K562 (cell line): ENCODE measurements around the gene HEPHL1. TPM values are rescaled to one million over a fixed set of nuclear protein-coding genes. Genes with fewer than 3 reads are reported as not detected.

Experiments used
- NFE2L1 ChIP-seq: fragments of 450-650 bp; IDR thresholded peaks from 2 replicates; pipeline ENCODE4 v1.6.1; 2016; ENCODE audit warnings: missing genetic modification characterization, low read depth, mild to moderate bottlenecking, missing compliant biosample characterization, moderate library complexity, borderline replicate concordance
- NFRKB ChIP-seq: fragments of 450-650 bp; IDR thresholded peaks from 2 replicates; pipeline ENCODE4 v1.6.1; 2016; ENCODE audit warnings: low read depth
- TAL1 ChIP-seq: fragments of 450-650 bp; IDR thresholded peaks from 2 replicates; pipeline ENCODE4 v1.6.1; 2016; ENCODE audit warnings: mild to moderate bottlenecking
- TEAD2 ChIP-seq: fragments of 450-650 bp; IDR thresholded peaks from 2 replicates; pipeline ENCODE4 v1.6.1; 2016; ENCODE audit warnings: missing genetic modification characterization, control low read depth, missing compliant biosample characterization
- TEAD4 ChIP-seq, 2 experiments: sonication (generic) in 1 of 2; formaldehyde crosslinking in 1 of 2; IDR thresholded peaks; 2 replicates each; pipeline versions ENCODE4 v1.6.1 to v1.8.0; 2012 to 2022; ENCODE audit warnings: borderline replicate concordance in 1 of 2, inconsistent platforms in 1 of 2, low read length in 1 of 2, mild to moderate bottlenecking in 1 of 2, missing genetic modification reagents in 1 of 2
- U2AF2 ChIP-seq: fragments of 200-400 bp; formaldehyde crosslinking; optimal IDR thresholded peaks from 2 replicates; pipeline ENCODE3; 2017; ENCODE audit warnings: low read depth, mild to moderate bottlenecking, low read length
- ZNF134 ChIP-seq: fragments of 250-450 bp; sonication (Bioruptor Pico); conservative IDR thresholded peaks from 2 replicates; pipeline ENCODE4 v1.4.0; 2020
- ZNF217 ChIP-seq: sonication (generic); formaldehyde crosslinking; IDR thresholded peaks from 2 replicates; pipeline ENCODE4 v1.8.0; 2022; ENCODE audit warnings: mild to moderate bottlenecking, missing genetic modification reagents
- ZNF3 ChIP-seq: fragments of 250-450 bp; sonication (Bioruptor Pico); IDR thresholded peaks from 2 replicates; pipeline ENCODE4 v1.5.0; 2021; ENCODE audit warnings: mild to moderate bottlenecking, moderate library complexity
- ZNF583 ChIP-seq: fragments of 250-450 bp; sonication (Bioruptor Pico); IDR thresholded peaks from 2 replicates; pipeline ENCODE4 v1.4.0; 2020
- ZNF668 ChIP-seq: fragments of 250-450 bp; sonication (Bioruptor Pico); IDR thresholded peaks from 2 replicates; pipeline ENCODE4 v1.8.0; 2022; ENCODE audit warnings: mild to moderate bottlenecking, inconsistent platforms
- polyA plus RNA-seq, 8 experiments: library from polyadenylated mRNA; depleted of rRNA in 4 of 8; stranded (reverse) in 5 of 8; unstranded in 3 of 8; fragments of >200 nt; fragmentation: Nextera tagmentation in 2 of 8; fragmentation: Illumina TruSeq in 1 of 8; extraction: Ambion mirVana in 2 of 8; extraction: Trizol in 1 of 8; gene quantifications; 2 replicates each; pipeline versions ENCODE4 v1.2.1 to v1.2.3, GENCODE V29; 2011 to 2014; ENCODE audit warnings: inconsistent platforms in 1 of 8, missing spikeins in 1 of 8
- total RNA-seq, 7 experiments: library from RNA; depleted of rRNA in 6 of 7; stranded (reverse); fragments of >200 nt in 6 of 7; fragmentation: Illumina TruSeq in 2 of 7; extraction: Trizol in 2 of 7; gene quantifications; 2 replicates each; pipeline versions ENCODE4 v1.2.1 to v1.2.3, GENCODE V29; 2011 to 2021; ENCODE audit warnings: low replicate concordance in 1 of 7
- TF ChIP-seq, protein P1 (sequence below): fragments of 150-350 bp; conservative IDR thresholded peaks from 2 replicates; pipeline ENCODE4 v1.6.1; 2014; ENCODE audit warnings: low read length
- TF ChIP-seq, protein P2 (sequence below): sonication (generic); formaldehyde crosslinking; IDR thresholded peaks from 2 replicates; pipeline ENCODE4 v1.8.0; 2022; ENCODE audit warnings: missing genetic modification reagents, mild to moderate bottlenecking, moderate library complexity, borderline replicate concordance
- TF ChIP-seq, protein P3 (sequence below): sonication (generic); formaldehyde crosslinking; IDR thresholded peaks from 2 replicates; pipeline ENCODE4 v1.8.0; 2022; ENCODE audit warnings: mild to moderate bottlenecking, missing genetic modification reagents
- TF ChIP-seq, protein P4 (sequence below): fragments of 250-450 bp; sonication (Bioruptor Pico); IDR thresholded peaks from 2 replicates; pipeline ENCODE4 v1.9.0; 2021; ENCODE audit warnings: mild to moderate bottlenecking, inconsistent platforms
- TF ChIP-seq, protein P5 (sequence below): fragments of 250-450 bp; sonication (Bioruptor Pico); IDR thresholded peaks from 2 replicates; pipeline ENCODE4 v1.8.0; 2022; ENCODE audit warnings: moderate library complexity, mild to moderate bottlenecking, inconsistent platforms
- TF ChIP-seq, protein P6 (sequence below): sonication (generic); formaldehyde crosslinking; IDR thresholded peaks from 2 replicates; pipeline ENCODE4 v1.8.1; 2023; ENCODE audit warnings: mild to moderate bottlenecking, missing genetic modification reagents

The HEPHL1 gene
- total and polyA plus RNA-seq, 9 of the 15 experiments (the other 6 are each of a cell fraction or from before 2014, with no cell fraction given) = 0.01 TPM; not detected in 8

DNA sequence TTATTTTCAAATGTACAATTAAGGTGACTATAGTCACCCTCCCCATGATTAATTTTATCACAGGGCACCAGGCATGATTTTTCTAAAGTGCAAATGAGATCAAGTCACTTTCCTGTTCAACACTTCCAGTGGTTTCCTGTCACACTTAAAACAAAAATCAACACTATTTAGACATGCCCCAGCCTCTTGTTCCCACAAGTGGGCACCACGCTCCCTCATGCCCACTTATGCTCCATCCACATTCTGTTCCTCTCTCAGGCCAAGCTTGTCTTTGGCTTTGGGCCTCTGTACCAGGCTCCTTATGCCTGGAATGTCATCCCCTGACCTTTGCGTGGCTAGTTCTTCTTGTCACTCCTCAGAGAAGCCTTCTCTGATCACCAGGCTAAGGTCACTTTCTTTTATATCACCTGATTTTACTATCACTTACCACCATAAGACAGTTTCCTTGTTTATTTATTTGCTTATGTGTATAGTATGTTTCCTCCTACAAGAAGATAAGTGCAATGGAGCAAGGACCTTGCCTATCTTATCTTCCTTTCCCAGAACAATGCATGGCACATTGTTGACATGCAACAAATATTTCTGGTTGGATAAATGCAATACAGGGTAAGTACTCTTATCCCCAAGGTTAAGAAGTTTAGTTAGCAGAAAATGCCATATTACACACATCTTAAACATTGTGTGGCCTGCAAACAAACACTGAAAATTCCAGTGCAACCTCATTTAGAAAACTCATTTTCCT, 56.6 kb downstream of the HEPHL1 start (continued):
- TF ChIP-seq, protein P1, sequence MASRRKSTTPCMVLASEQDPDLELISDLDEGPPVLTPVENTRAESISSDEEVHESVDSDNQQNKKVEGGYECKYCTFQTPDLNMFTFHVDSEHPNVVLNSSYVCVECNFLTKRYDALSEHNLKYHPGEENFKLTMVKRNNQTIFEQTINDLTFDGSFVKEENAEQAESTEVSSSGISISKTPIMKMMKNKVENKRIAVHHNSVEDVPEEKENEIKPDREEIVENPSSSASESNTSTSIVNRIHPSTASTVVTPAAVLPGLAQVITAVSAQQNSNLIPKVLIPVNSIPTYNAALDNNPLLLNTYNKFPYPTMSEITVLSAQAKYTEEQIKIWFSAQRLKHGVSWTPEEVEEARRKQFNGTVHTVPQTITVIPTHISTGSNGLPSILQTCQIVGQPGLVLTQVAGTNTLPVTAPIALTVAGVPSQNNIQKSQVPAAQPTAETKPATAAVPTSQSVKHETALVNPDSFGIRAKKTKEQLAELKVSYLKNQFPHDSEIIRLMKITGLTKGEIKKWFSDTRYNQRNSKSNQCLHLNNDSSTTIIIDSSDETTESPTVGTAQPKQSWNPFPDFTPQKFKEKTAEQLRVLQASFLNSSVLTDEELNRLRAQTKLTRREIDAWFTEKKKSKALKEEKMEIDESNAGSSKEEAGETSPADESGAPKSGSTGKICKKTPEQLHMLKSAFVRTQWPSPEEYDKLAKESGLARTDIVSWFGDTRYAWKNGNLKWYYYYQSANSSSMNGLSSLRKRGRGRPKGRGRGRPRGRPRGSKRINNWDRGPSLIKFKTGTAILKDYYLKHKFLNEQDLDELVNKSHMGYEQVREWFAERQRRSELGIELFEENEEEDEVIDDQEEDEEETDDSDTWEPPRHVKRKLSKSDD = no peak
- TF ChIP-seq NFRKB = no peak
- TF ChIP-seq, protein P2, sequence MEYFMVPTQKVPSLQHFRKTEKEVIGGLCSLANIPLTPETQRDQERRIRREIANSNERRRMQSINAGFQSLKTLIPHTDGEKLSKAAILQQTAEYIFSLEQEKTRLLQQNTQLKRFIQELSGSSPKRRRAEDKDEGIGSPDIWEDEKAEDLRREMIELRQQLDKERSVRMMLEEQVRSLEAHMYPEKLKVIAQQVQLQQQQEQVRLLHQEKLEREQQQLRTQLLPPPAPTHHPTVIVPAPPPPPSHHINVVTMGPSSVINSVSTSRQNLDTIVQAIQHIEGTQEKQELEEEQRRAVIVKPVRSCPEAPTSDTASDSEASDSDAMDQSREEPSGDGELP (CRISPR knock-in tag) = no peak
- TF ChIP-seq ZNF668 (CRISPR knock-in tag) = no peak
- TF ChIP-seq TAL1 = peak; percentile 91
- TF ChIP-seq NFE2L1 (tag) = no peak
- no peak for TF ChIP-seq ZNF134 (CRISPR knock-in tag)
- TF ChIP-seq, protein P3, sequence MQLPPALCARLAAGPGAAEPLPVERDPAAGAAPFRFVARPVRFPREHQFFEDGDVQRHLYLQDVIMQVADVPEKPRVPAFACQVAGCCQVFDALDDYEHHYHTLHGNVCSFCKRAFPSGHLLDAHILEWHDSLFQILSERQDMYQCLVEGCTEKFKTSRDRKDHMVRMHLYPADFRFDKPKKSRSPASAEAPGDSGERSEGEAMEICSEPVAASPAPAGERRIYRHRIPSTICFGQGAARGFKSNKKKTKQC (CRISPR knock-in tag) = no peak
- no peak for TF ChIP-seq U2AF2
- TF ChIP-seq, protein P4, sequence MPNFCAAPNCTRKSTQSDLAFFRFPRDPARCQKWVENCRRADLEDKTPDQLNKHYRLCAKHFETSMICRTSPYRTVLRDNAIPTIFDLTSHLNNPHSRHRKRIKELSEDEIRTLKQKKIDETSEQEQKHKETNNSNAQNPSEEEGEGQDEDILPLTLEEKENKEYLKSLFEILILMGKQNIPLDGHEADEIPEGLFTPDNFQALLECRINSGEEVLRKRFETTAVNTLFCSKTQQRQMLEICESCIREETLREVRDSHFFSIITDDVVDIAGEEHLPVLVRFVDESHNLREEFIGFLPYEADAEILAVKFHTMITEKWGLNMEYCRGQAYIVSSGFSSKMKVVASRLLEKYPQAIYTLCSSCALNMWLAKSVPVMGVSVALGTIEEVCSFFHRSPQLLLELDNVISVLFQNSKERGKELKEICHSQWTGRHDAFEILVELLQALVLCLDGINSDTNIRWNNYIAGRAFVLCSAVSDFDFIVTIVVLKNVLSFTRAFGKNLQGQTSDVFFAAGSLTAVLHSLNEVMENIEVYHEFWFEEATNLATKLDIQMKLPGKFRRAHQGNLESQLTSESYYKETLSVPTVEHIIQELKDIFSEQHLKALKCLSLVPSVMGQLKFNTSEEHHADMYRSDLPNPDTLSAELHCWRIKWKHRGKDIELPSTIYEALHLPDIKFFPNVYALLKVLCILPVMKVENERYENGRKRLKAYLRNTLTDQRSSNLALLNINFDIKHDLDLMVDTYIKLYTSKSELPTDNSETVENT (CRISPR knock-in tag) = no peak
- TF ChIP-seq, protein P5, sequence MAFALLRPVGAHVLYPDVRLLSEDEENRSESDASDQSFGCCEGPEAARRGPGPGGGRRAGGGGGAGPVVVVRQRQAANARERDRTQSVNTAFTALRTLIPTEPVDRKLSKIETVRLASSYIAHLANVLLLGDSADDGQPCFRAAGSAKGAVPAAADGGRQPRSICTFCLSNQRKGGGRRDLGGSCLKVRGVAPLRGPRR (CRISPR knock-in tag) = no peak
- TF ChIP-seq, protein P6, sequence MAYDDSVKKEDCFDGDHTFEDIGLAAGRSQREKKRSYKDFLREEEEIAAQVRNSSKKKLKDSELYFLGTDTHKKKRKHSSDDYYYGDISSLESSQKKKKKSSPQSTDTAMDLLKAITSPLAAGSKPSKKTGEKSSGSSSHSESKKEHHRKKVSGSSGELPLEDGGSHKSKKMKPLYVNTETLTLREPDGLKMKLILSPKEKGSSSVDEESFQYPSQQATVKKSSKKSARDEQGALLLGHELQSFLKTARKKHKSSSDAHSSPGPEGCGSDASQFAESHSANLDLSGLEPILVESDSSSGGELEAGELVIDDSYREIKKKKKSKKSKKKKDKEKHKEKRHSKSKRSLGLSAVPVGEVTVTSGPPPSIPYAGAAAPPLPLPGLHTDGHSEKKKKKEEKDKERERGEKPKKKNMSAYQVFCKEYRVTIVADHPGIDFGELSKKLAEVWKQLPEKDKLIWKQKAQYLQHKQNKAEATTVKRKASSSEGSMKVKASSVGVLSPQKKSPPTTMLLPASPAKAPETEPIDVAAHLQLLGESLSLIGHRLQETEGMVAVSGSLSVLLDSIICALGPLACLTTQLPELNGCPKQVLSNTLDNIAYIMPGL (CRISPR knock-in tag) = no peak
- peak; percentile 90 for TF ChIP-seq TEAD4 (IDR thresholded peaks at IDR 0.05; ENCODE audit: low read length)
- TF ChIP-seq TEAD4 (CRISPR knock-in tag; IDR thresholded peaks at IDR 0.05; ENCODE audit: borderline replicate concordance) = no peak
- no peak for TF ChIP-seq ZNF217 (CRISPR knock-in tag)
- TF ChIP-seq ZNF583 (CRISPR knock-in tag) = no peak
- no peak for TF ChIP-seq TEAD2
- TF ChIP-seq ZNF3 (CRISPR knock-in tag) = no peak
